LNCaP clone FGC (cell line): ENCODE measurements around the gene STAT4.

Experiments used
- DNase-seq: peaks from one replicate; pipeline ENCODE4 v3.0.0-alpha.2; 2011; ENCODE audit warnings: low read depth
- H3K4me3 ChIP-seq: 2 replicates; pipeline ENCODE4 v1.5.1; 2011; ENCODE audit warnings: mild to moderate bottlenecking, low read depth, low read length, control low read depth
- TF ChIP-seq, protein P1 (sequence below): IDR thresholded peaks from 2 replicates; pipeline ENCODE4 v1.5.1; 2012; ENCODE audit warnings: mild to moderate bottlenecking; ENCODE audit not compliant: control insufficient read depth, insufficient read depth; ENCODE audit errors: extremely low read depth

Gene STAT4

DNA sequence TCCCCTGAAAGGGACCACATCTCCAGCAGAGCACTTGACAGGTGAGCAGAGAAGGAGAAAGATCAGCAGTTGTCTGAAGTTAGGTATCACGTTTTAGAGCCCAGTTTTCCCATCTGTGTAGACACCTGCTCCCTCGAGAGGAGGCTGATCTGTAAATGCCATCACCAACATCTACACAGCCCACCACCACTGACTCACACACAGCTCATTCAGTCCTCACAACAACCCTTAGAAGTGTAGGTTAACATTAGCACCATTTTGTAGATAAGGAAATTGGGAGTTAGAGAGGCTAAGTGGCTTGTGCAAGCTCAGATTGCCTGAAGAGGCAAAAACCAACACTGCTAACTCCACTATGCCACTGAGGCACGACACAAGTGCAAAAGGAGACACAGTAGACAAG lies 99.6 kb downstream of the STAT4 start:
- DNase-seq, result no peak
- TF ChIP-seq, protein P1, sequence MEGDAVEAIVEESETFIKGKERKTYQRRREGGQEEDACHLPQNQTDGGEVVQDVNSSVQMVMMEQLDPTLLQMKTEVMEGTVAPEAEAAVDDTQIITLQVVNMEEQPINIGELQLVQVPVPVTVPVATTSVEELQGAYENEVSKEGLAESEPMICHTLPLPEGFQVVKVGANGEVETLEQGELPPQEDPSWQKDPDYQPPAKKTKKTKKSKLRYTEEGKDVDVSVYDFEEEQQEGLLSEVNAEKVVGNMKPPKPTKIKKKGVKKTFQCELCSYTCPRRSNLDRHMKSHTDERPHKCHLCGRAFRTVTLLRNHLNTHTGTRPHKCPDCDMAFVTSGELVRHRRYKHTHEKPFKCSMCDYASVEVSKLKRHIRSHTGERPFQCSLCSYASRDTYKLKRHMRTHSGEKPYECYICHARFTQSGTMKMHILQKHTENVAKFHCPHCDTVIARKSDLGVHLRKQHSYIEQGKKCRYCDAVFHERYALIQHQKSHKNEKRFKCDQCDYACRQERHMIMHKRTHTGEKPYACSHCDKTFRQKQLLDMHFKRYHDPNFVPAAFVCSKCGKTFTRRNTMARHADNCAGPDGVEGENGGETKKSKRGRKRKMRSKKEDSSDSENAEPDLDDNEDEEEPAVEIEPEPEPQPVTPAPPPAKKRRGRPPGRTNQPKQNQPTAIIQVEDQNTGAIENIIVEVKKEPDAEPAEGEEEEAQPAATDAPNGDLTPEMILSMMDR, result no peak
- H3K4me3 ChIP-seq, result no peak overlapping the region

DNA sequence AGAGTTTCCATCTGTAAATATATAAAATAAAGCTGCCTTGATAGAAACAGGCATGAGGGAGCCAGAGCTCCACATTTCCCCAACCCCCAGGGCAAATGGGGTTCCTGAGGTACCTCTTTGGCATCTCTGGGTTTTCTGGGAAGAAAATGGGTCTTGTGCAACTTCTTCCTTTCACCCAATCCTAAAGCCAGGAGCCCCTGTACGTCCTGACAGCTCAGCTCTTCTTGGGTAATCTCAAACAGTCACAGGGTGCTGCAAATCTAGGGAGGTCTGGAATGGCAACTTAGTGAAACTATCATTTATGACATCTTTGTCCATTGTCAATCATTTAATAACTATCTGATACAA lies 100.2 kb downstream of the STAT4 start:
- TF ChIP-seq, protein P1, result no peak

DNA sequence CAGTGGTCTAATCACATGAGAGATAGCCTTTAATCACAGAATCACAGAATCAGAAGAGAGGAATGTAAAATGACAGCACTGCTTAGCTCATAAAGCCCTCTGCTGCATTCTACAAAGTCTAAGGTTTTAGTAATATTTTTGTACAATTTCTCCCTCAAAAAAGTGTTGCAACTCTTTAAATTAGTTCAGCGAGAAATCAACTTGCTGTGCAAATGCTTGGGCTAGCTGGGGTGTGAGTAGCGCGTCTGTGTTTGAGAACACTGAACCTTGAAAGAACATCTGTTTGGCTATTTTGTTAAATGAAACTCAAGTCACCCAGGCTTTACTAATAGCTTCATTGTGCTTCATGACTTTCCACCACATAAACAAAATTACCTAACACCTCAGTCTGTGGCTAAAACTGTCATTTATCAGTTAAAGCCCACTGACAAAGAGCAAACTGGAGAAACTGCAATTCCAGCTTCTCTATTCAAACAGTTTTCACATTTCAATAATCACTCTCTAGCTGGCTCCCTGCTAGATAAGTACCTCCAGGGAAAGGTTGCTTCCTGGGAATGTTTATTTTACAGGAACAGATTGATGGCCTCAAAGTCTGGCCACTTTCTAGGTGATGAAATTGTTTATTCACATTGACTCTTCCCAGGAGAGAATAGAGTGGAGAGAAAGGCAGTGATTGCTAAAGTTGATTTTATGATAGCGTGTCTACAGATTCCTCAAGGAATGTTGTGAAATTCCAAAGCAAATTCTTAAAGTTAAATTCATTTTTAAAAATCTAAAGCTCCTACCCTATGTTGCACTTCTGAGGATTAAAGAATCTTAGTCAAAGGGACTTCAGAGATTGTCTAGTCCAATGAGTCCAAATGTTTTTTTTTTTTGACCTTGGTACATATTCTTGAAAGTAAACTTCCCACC lies 100.8 kb downstream of the STAT4 start:
- peak; percentile 67 for DNase-seq
- no peak overlapping the region for H3K4me3 ChIP-seq
- TF ChIP-seq, protein P1, result no peak

More for the DNA sequence above, 100.2 kb downstream of the STAT4 start:
- H3K4me3 ChIP-seq, result no peak overlapping the region
- DNase-seq, result no peak

DNA sequence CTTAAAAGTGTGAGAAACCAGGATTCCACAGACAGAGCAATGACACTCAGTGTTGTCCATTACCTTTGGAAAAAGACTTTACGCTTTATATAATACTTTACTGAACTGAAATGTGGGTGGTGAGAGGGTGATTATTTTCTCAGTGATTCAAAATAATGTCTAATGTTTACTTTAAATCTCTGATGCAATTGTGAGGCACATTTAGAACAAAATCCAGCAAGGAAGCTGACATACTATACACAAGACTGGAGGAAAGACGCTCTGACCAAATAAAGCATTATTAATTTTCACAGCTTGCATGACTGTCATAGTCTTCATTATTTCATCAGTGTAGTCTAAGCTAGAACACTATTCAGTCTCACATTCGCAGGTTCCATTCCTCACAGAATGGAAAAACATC lies 102.7 kb downstream of the STAT4 start:
- H3K4me3 ChIP-seq, result no peak overlapping the region
- TF ChIP-seq, protein P1, result no peak
- no peak for DNase-seq

DNA sequence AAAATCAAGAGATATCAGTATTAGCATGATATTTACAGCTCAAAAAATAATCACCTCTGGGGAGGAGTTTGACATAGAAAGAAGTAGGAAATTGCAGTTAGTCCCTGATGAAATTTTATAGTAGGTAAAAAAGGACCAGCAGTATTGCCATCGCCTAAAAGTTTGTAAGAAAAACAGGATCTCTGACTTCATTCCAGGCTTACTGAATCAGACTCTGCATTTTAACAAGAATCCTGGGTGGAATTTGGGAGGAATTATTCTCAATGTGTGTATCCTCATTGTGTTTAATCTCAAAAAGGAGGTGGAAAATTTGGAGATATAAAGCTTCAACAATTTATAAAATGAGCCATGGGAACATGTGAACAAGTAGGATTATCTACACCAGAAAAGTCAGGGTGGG lies 105.7 kb downstream of the STAT4 start:
- DNase-seq, result no peak
- no peak overlapping the region for H3K4me3 ChIP-seq
- TF ChIP-seq, protein P1, result no peak

DNA sequence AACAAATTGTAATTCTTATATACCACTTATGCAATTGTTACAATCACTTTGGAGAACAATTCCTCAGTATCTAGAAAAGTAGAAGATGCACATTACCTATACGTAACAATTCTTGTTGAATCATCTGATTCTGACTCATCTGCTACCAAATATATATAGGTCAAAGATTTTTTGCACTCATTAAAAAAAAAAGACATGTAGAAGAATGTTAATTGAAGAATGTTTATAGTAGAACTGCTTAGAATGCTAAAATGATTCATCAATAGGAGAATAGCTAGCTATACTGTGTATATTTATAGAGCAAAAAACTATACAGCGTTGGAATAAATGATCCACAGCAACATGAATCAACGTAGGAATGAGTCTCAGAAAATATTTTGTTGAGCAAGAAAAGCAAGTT lies 107.4 kb downstream of the STAT4 start:
- DNase-seq, result no peak
- TF ChIP-seq, protein P1, result no peak
- H3K4me3 ChIP-seq, result no peak overlapping the region
